HL-60 (cell line): ENCODE results near the gene GGACT.

Experiments
- GABPA ChIP-seq: IDR thresholded peaks from 2 replicates; pipeline ENCODE4 v1.6.1; 2012; ENCODE audit warnings: low read depth
- POLR2AphosphoS5 ChIP-seq: IDR thresholded peaks from 2 replicates; pipeline ENCODE4 v1.6.1; 2012; ENCODE audit warnings: low read depth
- TF ChIP-seq, protein P1 (sequence below): IDR thresholded peaks from one replicate; pipeline ENCODE4 v1.5.1; 2011; ENCODE audit warnings: low read length, control low read depth, inconsistent platforms; ENCODE audit not compliant: insufficient read depth
- TF ChIP-seq, protein P2 (sequence below): IDR thresholded peaks from 2 replicates; pipeline ENCODE4 v1.6.1; 2012; ENCODE audit warnings: low read depth; ENCODE audit not compliant: insufficient replicate concordance

DNA sequence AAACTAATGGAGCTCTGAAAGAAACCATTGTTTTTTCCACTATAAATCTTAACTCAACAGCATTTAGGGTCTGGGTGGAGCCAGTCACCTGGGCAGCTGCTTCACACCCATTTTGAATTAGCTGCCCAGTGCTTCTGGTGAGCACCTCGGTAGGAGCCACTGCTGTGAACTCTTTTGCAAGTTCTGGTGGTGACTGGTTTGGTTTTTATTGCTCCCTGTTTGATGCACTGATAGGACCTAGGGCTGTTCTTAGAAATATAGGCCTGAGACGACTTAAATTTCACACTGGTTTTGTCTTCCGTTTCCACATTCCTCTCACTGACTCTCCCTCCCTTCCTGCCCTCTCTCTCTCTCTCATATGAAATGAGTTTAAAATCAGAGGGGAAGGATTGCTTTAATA lies 103.9 kb downstream of the GGACT start:
- TF ChIP-seq, protein P1, sequence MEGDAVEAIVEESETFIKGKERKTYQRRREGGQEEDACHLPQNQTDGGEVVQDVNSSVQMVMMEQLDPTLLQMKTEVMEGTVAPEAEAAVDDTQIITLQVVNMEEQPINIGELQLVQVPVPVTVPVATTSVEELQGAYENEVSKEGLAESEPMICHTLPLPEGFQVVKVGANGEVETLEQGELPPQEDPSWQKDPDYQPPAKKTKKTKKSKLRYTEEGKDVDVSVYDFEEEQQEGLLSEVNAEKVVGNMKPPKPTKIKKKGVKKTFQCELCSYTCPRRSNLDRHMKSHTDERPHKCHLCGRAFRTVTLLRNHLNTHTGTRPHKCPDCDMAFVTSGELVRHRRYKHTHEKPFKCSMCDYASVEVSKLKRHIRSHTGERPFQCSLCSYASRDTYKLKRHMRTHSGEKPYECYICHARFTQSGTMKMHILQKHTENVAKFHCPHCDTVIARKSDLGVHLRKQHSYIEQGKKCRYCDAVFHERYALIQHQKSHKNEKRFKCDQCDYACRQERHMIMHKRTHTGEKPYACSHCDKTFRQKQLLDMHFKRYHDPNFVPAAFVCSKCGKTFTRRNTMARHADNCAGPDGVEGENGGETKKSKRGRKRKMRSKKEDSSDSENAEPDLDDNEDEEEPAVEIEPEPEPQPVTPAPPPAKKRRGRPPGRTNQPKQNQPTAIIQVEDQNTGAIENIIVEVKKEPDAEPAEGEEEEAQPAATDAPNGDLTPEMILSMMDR: no peak
- TF ChIP-seq POLR2AphosphoS5 (no peak), GABPA (no peak)
- TF ChIP-seq, protein P2, sequence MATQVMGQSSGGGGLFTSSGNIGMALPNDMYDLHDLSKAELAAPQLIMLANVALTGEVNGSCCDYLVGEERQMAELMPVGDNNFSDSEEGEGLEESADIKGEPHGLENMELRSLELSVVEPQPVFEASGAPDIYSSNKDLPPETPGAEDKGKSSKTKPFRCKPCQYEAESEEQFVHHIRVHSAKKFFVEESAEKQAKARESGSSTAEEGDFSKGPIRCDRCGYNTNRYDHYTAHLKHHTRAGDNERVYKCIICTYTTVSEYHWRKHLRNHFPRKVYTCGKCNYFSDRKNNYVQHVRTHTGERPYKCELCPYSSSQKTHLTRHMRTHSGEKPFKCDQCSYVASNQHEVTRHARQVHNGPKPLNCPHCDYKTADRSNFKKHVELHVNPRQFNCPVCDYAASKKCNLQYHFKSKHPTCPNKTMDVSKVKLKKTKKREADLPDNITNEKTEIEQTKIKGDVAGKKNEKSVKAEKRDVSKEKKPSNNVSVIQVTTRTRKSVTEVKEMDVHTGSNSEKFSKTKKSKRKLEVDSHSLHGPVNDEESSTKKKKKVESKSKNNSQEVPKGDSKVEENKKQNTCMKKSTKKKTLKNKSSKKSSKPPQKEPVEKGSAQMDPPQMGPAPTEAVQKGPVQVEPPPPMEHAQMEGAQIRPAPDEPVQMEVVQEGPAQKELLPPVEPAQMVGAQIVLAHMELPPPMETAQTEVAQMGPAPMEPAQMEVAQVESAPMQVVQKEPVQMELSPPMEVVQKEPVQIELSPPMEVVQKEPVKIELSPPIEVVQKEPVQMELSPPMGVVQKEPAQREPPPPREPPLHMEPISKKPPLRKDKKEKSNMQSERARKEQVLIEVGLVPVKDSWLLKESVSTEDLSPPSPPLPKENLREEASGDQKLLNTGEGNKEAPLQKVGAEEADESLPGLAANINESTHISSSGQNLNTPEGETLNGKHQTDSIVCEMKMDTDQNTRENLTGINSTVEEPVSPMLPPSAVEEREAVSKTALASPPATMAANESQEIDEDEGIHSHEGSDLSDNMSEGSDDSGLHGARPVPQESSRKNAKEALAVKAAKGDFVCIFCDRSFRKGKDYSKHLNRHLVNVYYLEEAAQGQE: no peak
